ENCODE results near the gene PTPRA.

Gene PTPRA

GRCh38 chr20:2922957-2923356 lies 49.7 kb downstream of the PTPRA start:
- DNase-seq (ENCODE audit: low read depth, low spot score): no peak

DNA sequence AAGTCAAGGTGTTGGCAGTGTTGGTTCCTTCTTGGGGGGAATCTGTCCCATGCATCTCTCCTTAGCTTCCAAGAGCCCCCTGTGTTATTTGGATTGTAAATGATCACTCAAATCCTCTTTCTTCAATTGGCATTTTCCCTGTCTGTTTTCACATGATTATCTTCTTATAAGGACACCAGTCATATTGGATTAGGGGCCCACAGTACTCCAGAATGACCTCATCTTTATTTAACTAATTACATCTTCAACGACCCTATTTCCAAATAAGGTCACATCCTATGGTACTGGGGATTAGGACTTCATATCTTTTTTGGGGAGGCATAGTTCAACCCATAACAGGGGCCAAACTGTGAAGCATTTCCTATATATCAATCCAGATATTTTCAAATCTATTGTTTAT lies 57.3 kb downstream of the PTPRA start:
- no peak for DNase-seq (ENCODE audit: low read depth, low spot score)

- DNase-seq (ENCODE audit: low read depth, low spot score): no peak
Observed at GRCh38 chr20:2932498-2932897, 59.2 kb downstream of the PTPRA start.

DNA sequence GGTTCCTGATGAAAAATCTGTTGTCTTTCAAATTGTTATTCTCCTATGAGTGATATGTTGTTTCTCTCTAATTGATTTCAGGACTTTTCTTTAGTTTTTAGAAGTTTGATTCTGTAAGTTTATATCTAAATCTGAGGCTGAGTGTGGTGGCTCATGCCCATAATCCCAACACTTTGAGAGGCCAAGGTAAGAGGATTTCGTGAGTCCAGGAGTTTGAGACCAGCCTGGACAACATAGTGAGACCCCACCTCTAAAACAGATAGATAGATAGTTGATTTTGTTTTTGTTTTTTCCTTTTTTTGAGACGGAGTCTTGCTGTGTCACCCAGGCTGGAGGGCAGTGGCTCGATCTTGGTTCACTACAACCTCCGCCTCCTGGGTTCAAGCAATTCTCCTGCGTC lies 64.6 kb downstream of the PTPRA start:
- no peak for DNase-seq (ENCODE audit: low read depth, low spot score)

- DNase-seq (ENCODE audit: low read depth, low spot score): no peak
Observed at GRCh38 chr20:2942439-2942838, 69.2 kb downstream of the PTPRA start.

DNA sequence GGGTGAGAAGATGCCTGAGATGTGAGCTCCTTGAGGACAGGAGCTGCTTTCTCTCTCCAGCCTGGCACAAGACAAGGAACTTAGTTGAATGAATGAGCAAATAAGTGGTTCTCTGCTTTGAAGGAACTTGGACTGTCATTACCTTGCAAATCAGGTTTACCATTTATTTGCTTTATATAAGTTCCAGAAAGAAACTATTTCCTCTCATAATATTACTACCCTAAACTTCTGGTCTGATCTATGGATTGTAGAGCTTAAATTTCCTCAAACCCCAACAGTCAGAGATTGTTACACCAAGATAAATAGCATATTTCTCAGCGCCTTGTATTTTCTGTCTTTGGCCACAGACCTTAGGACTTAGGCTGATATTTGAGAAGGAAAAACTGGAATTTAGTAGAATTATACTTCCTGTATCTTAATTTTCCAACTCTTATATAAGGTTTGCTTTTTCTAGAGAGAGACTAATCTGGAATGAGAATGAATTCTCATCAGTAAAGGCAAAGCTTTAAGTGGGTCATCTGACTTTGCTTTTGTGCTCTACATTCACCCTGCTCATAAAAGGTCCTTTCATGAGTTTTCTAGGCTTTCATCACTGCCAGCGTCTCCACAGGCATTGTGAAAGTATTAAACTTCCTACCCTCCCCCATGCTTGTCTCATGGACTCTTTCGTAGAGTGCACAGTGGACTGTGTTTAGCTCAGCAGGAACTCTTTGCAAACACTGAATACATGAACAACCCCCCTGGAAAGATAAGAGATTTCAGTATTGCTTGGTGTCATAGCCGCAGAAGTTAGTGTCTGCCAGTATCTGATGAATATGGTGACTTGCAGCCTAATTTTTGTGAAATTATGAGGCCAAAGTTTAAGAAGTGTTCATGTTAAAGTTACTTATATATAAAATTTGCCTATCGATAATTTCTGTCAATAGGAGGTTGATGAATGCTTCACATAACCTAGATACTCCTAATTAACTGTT lies 74.0 kb downstream of the PTPRA start:
- no peak for DNase-seq (ENCODE audit: low read depth, low spot score)

DNA sequence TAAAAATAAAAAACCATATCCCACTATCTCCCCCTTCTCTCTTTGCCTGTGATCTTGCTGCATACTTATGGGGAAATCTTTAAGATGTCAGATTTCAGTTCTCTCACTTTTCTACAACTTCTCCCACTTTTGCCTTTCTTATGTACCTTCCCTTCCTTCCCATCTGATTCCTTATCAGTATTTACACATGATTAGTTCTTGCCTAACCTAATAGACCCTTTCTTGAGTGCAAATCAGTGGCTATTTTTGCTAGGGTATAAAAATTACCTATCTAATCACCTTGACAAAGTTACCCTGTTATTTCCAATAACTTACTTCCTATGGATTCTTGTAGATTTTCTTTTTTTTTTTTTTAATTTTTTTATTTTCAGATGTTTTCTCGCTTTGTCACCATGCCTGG lies 75.7 kb downstream of the PTPRA start:
- no peak for DNase-seq (ENCODE audit: low read depth, low spot score)

DNA sequence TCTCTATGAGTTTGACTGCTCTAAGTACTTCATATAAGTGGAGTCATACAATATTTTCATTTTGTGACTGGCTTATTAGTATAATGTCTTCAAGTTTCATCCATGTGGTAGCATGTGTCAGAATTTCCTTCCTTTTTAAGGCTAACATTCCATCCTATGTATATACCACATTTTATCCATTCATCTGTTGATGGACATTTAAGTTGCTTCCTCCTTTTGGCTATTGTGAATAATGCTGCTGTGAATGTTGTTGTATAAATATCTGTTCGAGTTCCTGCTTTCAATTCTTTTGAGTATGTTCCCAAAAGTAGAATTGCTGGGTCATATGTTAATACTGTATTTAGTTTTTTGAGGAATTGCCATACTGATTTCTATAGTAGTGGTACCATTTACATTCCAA lies 79.5 kb downstream of the PTPRA start:
- no peak for DNase-seq (ENCODE audit: low read depth, low spot score)

DNA sequence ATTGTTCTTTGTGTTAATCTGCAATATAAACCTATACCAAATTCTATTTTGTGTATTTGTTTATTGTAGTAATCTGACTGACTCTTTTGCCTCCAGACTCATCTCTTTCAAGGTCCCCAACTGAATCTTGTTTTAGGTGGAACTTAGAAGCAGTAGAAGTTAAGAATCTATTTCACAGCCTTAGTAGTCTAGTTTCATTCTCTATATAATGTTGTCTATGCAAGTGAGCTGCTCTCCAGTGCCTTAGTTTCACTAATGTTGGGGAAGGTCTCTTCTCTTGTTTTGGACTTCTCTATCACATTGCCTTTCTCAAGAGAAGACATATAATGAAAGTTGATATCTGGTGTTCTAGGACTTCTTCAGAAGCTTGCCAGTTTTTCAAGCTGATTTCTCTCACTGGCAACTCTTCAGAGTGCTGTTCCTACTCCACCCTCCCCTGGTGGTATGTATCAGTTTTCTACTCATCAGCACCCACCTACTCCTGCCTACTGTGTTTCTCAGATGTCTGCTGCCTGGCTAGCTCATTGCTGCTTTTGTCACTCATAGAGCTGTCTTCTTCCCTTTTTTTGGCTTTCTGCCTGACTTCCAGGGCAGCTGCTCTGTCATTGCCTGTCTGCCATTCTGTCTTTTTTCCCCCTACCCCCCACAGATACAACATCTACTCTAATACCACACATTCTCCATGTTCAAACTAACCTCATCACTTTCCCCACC lies 82.1 kb downstream of the PTPRA start:
- no peak for DNase-seq (ENCODE audit: low read depth, low spot score)

DNA sequence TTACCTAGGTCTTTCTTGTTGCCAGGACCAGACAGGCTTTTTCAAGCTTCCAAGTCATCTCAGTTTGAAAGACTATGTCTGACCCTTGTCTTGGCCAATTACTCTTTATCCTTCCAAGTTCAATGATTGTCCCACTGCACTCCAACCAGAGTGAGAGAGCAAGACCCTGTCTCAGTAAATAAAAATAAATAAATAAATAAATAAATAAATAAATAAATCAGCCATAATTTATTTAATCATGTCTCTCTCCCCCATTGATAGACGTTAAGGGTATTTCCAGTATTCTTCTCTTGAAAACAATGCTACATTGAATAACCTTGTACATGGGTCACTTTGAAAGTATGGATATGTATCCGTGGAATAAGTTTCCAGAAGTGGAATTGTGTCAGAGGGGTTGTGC lies 83.2 kb downstream of the PTPRA start:
- DNase-seq (ENCODE audit: low read depth, low spot score): no peak

- DNase-seq (ENCODE audit: low read depth, low spot score): no peak
Observed at GRCh38 chr20:2967841-2968240, 94.6 kb downstream of the PTPRA start.

- no peak for DNase-seq (ENCODE audit: low read depth, low spot score)
Observed at GRCh38 chr20:2972126-2972525, 98.8 kb downstream of the PTPRA start.

GRCh38 chr20:2973574-2973973 lies 100.3 kb downstream of the PTPRA start:
- DNase-seq (ENCODE audit: low read depth, low spot score): no peak

DNA sequence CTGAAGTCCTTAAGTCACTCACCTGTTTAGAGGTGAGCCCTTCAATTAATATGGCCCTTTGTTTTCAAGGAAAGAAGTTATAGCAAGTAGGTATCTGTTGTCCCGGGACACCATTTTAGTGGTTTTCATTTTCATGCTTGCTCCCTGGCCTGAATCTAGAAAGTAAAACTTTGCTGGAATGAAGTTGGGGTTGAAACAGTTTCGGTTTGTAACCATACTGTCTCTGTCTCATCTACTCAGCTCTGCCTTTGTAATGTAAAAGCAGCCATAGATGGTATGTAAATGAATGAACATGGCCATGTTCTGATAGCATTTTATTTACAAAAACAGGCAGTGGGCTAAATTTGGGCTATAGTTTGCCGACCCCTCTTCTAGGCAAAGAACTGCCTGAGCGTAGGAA lies 105.2 kb downstream of the PTPRA start:
- no peak for DNase-seq (ENCODE audit: low read depth, low spot score)

DNA sequence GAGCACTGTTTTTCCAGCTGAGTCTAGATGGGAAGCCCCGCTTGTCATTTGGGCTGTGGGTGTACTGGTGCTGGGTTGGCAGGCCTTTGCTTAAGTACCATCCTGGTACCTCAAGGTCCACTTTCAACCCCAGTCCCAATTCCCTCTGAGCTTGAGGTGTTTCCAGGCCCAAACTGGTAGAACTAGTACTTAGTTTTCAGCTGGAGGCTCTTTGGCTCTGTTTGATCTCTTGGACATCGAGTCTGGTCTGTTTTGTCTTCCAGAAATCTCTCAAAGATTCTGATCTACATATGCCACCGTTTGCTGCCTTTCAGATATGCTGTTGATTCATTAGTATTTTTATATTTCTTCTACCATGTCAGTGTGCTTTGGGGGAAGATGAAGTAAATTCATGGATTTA lies 108.4 kb downstream of the PTPRA start:
- no peak for DNase-seq (ENCODE audit: low read depth, low spot score)

- DNase-seq (ENCODE audit: low read depth, low spot score): no peak
Observed at GRCh38 chr20:2983508-2983907, 110.2 kb downstream of the PTPRA start.

GRCh38 chr20:2984028-2984501 lies 110.8 kb downstream of the PTPRA start:
- no peak for DNase-seq (ENCODE audit: low read depth, low spot score)

GRCh38 chr20:2984956-2985661 lies 111.8 kb downstream of the PTPRA start:
- no peak for DNase-seq (ENCODE audit: low read depth, low spot score)

DNA sequence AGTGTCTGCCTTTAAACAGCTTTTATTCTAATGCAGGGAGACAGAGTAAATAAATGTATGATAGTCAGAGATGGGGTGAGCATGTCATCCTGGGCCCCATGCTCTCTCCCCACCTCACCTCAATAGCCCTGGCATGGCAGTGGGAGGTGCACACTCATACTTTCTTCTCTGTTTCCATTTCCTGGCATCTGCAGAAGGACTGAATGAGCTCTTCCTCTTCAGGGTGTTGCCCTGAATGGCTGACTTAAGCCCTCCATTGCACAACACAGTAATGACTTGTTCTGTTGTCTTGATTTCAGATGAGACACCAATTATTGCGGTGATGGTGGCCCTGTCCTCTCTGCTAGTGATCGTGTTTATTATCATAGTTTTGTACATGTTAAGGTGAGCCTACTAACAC lies 113.2 kb downstream of the PTPRA start:
- DNase-seq (ENCODE audit: low read depth, low spot score): peak; percentile 14

DNA sequence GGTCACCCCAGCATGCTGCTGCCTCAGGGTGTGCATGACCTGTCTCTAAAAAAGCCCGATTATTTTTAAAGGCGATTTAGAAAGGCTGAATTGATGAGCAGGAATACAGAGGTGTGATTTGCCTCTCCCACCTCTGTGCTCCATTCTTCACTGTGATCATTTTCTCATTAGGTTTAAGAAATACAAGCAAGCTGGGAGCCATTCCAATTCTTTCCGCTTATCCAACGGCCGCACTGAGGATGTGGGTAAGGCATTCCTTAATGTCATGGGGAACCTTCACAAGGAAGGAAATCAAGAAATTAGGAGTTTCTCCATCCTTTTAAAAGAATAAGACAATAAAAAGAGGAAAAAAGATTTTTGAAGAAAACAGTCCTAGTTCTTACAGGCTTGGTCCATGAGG lies 114.6 kb downstream of the PTPRA start:
- DNase-seq (ENCODE audit: low read depth, low spot score): no peak

DNA sequence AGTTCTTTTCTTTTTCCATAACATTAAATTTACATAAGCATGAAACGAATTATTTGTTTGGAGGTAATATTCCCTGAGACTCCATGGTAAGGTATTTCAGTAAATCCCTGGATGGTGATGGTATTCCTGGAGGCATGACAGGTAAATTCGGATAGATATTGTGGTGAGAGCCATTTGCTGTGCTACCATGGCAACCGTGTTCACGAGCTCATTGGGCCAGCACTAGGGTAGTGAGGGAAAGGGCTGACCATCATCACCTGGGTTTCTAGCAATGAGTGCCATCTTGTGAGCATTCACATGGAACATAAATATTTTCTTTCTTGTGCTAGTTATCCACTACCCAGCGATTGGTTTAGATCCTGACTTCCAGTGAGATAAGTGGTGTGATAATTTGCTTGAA lies 118.3 kb downstream of the PTPRA start:
- no peak for DNase-seq (ENCODE audit: low read depth, low spot score)

DNA sequence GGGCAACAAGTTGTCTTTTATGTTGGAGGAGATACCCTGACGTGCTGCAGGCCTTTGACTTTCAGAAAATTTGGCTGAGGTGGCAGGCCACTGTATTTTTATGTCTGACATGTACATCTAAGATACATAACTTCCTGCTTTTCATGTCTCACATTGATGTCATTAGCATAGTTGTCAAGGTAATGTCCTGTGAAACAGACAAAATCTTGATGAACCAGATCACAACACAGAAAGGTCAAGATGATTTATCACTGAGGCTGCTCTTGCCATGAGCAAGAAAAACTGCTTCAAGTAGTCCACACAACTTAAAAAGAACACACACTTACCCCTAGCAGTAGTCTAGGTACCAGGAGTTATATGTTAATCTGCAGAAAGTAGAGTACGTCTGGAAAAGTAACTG lies 120.0 kb downstream of the PTPRA start:
- no peak for DNase-seq (ENCODE audit: low read depth, low spot score)

Data from activated naive CD8-positive, alpha-beta T cell treated with anti-CD3 and anti-CD28 coated beads, Interleukin-2, amount 50 U/mL, for 16 hours (primary cell).